IPS-NIHi11 (cell line): ENCODE measurements around the gene FGD2.
A peak's percentile ranks its signal among the peaks of the same experiment; 100 is the strongest.
"Not testable (repeated sequence)": the region's sequence is repeated elsewhere in the genome, so short reads cannot be mapped to it uniquely, and the experiment has no call there.

Source experiments
- DNase-seq: peaks from one replicate; pipeline ENCODE4 v3.0.0; 2012; ENCODE audit warnings: mixed read lengths, low spot score

The FGD2 gene

DNA sequence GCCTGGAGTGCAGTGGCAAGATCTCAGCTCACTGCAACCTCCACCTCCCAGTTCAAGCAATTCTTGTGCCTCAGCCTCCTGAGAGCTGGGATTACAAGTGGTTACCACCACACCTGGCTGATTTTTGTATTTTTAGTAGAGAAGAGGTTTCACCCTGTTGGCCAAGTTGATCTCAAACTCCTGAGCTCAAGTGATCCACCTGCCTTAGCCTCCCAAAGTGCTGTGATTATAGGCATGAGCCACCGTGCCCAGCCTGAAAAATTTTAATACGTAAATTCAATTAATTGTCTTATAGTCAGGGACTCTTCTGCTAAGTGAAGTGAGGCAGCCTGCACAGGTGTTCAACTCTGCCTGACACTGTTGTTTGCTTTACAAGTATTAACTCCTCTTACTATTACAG lies 15.1 kb upstream of the FGD2 start:
- not testable (repeated sequence) for DNase-seq

DNA sequence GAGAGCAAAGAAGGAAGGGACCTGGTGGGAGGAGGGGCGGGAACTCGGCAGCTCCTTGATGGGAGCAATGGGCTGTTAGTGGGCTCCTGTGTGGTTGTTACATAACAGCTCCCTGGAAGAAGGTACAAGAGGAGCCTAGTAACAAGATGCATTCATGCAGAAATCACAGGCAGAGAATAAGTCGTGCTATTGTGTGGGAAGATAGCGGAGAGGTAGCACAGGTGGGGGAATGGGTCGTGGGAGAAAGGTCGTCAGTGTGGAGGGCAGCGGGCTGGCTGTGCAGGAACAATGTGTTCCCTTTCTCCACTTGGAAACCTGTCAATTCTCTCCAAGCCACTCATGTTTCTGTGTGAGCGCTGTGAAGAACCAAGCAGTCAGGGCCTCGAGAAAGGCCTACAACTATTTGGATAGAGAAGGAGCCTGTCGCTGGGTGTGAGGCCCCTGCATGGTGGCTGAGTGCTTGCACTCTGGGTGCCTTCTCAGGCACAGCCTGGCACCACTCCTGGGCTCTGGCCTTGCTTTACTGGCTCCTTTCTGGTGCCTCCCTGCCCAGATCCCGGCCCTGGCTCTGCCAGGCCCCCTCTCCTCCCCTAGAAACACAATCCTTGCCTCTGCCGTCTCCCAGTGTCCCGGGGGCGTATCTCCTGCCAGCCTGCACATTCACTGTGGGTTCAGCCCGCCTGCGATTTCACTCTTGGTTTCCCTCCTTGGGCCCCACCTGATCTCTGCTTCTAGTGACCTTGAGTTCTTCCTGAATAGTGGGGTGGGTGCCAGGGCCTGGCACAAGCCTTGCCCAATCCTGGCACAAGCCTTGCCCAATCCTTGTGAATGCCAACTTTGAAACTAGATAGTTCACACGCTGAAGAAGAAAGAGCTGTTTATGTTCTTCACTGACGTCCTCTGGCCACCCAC lies 7.4 kb upstream of the FGD2 start:
- no peak for DNase-seq

DNA sequence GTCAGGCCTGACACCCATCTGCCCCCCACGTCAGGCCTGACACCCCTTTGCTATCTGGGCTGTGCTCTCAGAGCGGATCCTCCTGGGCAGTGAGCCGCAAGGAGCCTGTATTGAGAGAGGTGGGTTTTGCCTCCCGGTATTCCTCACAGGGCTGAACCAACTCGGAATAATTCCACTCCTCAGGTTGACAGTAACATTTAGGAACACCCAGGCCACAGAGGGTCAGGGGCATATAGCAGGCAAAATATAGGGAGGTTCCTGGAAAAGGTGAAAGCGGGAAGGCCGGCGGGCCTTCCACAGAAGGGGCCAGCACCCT lies 6.8 kb upstream of the FGD2 start:
- no peak for DNase-seq

DNA sequence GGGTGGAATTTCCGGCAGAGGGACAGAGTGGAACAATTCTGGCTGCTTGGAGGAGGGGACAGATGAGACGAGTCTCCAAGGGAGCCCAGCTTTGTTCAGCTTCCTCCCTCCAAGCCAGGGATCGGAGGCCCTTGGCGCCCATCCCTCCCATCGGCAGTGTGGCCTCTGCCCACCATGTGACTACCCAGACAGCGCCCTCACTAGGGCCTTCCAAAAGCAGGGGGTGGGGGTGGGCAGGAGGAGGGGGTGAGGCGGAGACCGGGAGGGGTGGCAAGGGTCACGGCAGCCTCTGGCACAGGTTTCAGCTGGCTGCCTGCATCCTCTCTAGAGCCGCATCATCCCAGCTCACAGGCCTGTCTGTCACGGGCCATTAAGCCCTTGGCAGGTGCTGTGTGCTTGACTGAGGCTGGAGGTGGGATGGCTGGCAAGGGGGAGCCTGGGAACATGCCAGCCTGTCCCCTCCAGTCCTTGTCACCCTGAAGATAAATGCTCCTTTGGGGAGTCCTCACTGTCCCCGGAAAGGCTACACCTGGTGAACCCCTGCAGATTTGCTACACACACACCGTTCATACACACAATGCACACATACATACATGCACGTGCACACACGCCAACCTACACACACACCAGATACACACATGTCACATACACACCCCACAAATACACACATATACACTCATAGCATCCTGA lies 6.2 kb upstream of the FGD2 start:
- no peak for DNase-seq

DNA sequence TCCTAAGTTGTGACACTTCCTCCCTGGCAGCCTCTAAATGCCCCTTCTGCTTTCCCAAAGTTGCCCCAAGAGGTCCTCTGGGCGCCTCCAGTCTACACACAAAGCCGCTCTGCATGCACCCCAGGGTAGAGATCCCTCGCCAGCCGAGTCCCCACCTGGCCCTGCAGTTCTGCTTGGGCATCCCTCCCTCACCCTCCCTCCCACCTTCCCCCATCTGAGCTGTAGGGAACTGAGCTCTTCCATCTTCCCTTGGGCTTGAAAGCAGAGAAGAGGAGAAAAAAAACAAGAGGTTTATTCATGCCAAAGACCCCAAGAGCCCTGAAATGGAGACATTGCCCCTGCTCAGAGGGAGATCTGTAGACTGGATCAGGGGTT lies 5.7 kb upstream of the FGD2 start:
- DNase-seq: no peak

DNA sequence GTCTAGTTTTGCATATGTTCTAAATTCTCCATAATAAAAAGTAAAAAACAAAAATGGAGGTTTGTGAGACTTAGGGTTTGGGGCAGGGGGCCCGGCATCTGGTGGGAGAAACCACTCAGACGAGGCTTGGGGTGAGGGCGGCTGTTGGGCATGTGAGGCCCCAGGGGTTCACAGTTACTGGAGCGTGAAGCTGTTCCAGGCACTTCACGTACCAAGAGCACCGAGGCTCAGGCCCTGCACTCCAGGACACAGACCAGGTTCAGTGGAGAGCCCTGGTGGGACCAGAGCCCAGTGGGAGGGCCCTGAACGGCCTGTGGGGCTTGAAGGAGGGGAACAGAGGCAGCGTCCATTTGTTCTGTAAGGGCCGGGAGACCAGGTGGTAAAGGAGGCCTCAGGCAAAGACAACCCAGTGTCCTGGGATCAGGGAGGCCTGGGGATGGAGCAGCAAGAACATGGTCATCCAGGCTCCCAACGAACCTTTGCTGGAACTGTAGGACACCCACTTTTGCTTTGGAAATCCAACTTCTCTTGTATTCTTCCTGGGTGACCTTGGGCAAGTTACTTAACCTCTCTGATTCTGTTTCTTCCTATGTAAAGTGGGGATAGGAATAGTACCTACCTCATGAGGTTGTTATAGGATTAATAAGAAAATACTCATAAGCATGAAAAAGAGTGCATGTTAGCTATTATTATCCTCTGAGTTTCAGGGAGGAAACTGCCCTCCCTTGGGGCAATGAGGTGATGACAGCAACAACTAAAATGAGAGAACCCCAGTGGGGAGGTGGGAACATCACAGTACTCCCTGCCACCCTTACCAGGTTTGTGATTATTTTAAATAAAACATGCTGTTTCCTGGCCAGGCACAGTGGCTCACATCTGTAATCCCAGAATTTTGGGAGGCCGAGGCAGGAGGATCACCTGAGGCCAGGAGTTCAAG lies 1.1 kb upstream of the FGD2 start:
- DNase-seq: peak; percentile 5

DNA sequence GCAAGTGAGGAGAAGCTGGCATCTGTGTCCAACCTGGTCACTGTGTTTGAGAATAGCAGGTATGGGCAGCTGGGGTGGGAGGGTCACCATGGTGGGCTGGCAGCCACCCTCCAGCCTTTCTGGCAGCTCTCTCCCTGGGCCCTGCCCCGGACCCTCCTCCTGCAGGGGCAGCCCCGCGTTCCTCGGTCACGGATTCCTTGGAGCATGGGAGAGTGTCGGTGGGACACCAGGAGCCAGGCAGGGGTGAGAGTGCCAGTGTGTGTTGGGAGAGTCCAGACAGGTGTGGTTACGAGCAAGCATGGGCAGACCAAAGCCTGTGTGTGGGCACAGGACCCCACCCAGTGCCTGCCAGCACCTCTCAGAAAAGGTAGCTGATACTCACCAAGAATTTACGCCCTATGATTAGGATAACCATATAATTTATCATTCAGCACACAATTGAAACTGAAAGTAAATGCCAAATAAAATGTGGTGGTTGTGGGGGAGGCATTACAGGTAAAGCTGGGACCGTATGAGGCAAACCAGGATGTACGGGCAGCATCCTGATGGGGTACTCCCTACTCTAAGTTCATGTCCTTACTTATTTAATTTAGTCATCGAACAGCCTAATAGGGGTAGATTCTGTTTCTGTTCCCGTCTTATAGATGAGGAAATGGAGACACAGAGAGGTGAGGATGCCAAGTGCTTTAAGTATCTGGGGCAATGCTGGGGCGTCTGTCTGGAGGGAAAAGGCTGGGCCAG lies 542 bp downstream of the FGD2 start:
- DNase-seq: no peak

DNA sequence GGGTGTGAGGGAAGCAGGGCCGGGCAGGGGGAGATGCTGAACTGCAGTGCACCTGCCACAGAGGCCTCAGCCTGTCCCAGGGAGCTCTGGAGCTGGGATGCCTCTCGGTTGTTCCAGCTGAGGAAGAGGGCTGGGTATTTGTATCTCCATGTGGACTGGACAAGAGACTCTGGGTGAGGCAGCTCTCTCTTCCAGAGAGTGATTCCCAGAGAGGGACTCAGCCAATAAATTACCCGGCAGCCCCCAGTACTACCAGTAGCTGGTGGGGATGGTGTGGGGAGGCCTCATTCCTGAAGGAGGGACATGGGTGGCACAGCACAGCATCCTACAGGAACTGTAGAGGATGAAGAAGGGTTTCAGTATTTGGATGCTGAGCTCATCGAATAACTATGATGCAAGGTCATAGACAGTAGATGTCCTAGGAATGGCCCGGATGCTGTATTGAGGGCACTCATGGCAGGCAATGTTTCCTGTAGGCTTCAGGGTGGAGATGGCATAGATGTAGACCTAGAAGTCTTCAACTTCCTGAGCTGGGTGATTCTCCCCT lies 1.4 kb downstream of the FGD2 start:
- DNase-seq: no peak

DNA sequence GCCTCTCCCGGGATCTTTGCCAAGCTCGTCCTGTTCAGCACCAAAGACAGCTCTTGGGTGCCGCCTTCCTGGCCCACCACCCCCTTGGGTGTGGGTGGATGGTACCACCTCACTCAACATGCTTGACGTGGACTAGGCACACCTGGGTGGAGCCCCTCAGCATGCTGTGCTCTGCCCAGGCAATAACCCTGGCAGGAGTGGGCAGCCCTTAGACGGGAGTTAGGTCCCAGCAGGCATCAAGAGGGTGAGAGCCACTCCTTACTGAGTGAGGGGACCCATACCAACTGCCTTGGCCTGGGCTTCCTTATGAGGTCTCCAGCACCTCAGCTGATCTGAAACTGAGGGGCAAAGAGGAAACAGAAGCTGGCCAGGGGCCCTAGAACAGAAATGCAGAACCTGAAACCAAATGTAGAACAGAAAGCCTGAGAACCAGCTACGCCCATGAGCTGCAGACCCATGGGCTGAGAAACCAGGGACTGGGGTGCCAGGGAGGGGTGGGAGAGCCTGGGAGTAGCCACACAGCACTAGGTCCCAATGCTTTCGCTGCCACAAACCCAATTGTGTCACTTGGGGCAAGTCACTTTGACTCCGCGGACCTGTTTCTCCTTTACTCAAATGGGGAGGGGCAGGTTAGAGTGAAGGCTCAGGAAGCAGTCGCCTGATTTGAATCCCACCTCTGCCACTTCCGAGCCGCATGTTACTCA lies 2.0 kb downstream of the FGD2 start:
- DNase-seq: peak; percentile 53

DNA sequence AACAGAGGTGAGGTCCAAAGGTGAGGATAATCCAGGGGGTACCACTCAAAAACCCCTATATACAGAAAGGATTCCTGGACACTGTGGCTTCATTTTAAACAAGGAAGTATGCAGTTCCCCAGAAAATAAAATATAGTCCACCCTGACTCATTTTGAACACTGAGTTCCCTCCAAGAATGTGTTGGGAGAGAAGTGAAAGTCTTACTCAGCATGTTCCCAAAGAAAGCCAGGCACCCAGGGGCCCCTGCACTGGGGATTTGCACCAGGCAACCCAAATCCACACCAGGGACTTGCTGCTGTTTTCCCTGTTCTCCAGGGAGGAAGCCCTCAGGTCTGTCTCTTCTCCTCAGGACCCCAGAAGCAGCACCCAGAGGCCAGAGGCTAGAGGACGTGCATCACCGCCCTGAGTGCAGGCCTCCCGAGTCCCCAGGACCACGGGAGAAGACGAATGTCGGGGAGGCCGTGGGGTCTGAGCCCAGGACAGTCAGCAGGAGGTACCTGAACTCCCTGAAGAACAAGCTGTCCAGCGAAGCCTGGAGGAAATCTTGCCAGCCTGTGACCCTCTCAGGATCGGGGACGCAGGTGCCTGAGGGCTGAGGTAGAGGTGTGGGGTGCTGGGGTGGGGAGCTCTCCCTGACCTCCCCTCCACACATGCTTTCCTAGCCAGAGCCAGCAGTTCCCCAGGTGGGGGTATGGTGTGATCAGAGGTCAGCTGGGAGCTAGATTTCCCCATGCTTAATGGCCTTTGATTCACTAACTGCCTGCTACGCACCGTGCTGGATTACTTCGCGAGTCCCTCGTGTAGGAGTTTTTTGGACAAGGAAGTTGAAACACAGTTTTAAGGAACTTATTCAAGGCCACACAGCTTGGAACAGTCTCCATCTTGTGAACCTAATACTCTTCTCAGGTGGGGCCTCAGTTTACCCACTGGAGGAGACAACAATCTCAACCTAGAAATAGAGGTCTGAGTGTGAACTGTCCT lies 3.3 kb downstream of the FGD2 start:
- DNase-seq: no peak

DNA sequence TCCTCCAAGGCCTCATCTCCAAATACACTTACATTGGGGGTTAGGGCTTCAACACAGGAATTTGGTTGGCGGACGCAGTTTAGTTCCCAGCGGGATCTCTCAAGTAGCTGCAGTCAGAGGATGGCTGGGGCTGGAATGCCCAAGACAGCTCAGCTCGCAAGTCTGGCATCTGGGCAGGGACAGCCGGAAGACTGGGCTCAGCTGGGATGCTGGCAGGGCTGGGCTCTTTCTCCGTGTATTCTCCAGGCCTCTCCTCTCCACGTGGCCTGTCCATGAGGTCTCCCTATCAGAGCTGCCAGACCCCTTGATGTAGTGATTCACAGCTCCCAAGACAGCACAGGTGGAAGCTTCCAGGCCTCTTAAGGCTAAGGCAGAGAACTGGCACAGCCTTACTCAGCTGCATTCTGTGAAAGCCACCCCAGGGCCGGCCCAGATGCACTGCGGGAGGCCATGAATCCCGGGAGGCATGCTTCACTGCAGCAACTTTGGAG lies 5.0 kb downstream of the FGD2 start:
- no peak for DNase-seq

DNA sequence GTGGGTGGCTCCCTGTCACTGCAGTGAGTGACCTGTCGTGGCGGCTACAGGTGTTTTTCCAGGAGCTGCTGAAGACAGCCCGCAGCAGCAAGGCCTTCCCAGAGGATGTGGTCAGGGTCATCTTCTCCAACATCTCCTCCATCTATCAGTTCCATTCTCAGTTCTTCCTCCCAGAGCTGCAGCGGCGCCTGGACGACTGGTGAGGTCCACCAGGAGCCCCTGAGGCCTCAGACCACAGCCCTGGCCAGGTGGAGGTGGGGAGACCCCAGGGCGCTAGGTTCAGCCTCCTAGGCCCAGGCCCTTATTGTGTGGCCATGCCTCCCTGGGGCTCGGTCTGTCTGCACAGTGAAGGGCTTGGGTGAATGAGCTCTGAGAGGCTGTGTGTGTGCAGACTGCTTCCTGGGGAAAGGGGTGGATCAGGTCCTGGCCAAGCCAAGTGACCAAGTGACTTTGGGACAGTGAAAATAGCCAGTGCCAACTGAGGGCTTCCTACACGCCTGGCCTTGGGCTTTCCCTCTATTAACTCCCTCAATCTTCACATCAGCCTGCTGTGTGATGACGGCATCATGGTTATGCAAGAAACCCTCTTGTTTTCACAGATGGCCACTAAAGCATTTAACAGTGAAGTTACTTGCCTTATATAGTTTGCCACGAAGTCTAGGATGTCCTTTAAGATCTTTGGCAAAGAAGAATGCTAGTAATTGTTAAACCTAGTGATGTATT lies 6.4 kb downstream of the FGD2 start:
- no peak for DNase-seq

DNA sequence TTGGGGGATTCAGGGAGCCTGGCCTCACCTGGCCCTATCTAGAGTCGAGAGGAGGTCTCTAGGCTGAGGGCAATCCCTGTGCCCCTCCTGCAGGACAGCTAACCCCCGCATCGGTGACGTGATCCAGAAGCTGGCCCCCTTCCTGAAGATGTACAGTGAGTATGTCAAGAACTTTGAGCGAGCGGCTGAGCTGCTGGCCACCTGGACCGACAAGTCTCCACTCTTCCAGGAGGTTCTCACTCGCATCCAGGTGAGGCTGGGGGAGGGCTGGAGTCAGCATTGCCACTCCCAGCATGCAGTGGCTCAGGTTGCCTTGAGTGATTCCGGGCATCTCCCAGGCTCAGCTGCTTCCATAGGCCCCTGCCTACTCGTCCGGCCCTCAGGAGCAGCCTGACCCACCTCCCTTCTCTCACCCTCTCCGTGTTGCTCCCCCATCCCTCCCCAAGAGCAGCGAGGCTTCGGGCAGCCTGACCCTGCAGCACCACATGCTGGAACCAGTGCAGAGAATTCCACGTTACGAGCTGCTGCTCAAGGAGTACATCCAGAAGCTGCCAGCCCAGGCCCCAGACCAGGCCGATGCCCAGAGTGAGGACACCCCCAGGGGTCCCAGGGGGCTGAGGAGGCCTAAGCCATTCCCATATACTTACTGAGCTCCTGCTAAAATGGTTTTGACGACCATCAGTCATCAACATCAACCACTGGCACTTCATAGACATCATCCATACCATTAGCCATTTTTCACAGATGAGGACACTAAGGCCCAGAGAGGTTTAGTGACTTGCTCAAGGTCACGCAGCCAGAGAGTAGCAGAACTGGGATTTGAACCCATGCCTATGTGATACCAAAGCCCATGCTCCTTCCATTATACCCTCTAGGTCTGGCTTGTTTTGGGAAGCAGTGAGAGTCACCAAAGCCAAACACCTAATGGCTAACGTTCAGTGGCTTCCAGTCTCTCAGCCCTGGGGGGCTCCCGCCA lies 8.3 kb downstream of the FGD2 start:
- DNase-seq: no peak

DNA sequence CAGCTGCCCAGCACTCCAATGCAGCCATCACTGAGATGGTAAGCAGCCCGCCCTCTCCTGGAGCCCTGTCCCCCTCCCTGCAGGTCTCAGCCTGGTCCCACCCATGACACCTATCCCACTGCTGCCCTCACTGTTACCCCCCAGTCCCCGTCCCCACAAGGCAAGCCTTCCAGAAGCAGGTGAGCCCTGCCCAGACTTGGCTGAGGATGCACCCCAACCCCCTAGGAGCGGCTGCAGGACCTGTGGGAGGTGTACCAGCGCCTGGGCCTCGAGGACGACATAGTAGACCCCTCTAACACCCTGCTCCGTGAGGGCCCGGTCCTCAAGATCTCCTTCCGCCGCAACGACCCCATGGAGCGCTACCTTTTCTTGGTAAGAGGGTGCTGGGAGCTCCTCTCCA lies 9.2 kb downstream of the FGD2 start:
- no peak for DNase-seq

DNA sequence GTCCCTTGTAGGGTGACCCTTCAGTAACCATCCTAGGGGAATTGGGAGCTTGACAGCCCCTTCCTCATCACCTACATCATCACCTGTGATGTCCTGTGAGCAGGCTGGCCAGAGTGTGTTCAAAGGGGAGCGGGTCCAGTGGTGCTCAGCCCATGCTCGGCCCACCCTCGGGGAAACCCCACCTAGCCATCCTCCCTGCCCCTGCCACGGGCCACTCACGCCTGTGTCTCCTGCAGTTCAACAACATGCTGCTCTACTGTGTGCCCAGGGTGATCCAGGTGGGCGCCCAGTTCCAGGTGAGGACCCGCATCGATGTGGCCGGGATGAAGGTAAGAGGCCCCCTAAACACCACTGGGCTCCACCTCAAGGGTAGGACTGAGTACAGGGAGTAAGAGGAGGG lies 10.1 kb downstream of the FGD2 start:
- no peak for DNase-seq

DNA sequence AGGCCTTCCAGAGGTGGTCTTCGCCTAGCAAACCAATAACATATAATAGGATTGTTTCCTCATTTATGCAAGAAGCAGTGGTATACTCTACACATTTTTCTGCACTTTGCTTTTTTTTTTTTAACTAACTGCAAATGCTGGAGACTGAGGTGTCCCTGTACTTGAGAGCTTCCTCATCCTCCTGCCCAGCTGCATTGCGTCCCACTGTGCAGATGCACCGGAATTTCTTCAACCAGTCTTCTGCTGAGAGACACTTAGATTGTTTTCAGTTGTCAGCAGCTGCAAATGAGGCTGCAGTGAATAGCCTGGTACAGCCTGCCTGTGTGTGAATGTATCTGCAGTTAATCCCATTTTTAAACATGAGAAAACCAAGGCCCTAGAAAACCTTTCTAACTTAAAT lies 11.5 kb downstream of the FGD2 start:
- no peak for DNase-seq

DNA sequence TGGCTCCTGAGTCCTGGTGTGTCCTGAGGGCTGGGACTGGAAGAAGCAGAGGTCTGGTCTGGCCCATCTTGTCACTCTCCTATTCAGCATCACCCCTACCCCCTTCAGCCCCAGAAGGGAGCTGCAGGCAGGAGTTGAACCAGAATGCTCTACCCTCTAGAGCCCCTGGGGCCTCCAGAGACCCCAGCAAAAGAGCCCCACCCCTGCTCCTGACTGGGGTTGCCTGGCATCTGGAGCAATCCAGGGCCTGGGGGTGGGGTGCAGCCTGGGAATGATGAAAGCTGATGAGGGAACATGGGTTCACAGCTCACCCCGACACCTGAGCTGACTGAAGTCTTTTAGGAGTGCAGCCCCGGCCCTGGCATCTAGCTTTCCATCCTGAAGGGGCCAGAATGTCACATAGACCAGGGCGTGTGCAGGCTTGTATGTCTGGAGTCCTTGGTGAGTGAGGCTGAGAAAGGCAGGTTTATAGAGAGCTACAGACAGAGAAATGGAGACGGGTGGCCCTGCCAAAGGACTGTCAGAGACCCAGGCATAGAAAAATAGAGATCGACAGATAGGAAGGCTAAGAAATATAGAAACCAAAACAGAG lies 12.2 kb downstream of the FGD2 start:
- no peak for DNase-seq
